ENCODE results near the gene ACACA. TPM values are rescaled to one million over a fixed set of nuclear protein-coding genes. Genes with fewer than 3 reads are reported as not detected.

The ACACA gene
- total and polyA plus RNA-seq, 2 donors (not counting 3 experiments of a cell fraction or from before 2014, with no cell fraction given), result 55.3 to 124 TPM

GRCh38 chr17:37312137-37312923 is 94.3 kb downstream of the ACACA start:
- Histone ChIP-seq H3K9ac (replicated peaks; ENCODE audit: extremely low read depth, insufficient read depth, low read length) (no peak overlapping the region), H3K79me2 (ENCODE audit: control insufficient read depth, insufficient read depth, low read length) (peaks cover 61% of the 10 kb centered on the region), H3K9me1 (replicated peaks; ENCODE audit: control insufficient read depth, extremely low read depth, insufficient read depth, low read length) (no peaks in the 10 kb centered on the region), H4K20me1 (replicated peaks; ENCODE audit: control insufficient read depth, extremely low read depth, insufficient read depth, low read length) (peaks cover 2% of the 10 kb centered on the region), H3K27ac (ENCODE audit: insufficient read depth, low read depth, low read length) (no peak overlapping the region), H3K27me3 (ENCODE audit: control insufficient read depth in 2 of 2, insufficient read depth in 2 of 2, low read length in 2 of 2) (no peaks in the 10 kb centered on the region), H2AFZ (ENCODE audit: low read depth, low read length) (no peak overlapping the region), H3K36me3 (ENCODE audit: control insufficient read depth in 2 of 2, extremely low read depth in 1 of 2, insufficient read depth in 2 of 2, low read length in 2 of 2) (no peaks in the 10 kb centered on the region), H3K9me3 (replicated peaks; ENCODE audit: control insufficient read depth, insufficient read depth, low read length) (no peaks in the 10 kb centered on the region), H3K4me2 (ENCODE audit: insufficient read depth, low read length) (no peak overlapping the region), H3K4me3 (replicated peaks in 1 of 3; ENCODE audit: insufficient read depth in 1 of 3, low read depth in 1 of 3, low read length in 3 of 3) (no peak overlapping the region), H3K4me1 (ENCODE audit: control insufficient read depth, extremely low read depth, insufficient read depth, low read length) (peaks cover 2% of the 10 kb centered on the region)
- no TSS peak for BruUV-seq (replicated peaks)
- POLR2A ChIA-PET, result no interaction called here
- dilution Hi-C loops (cut with MboI; ENCODE audit: extremely low pct_ligation_motif_present, low sequenced_read_pairs), result no loop called here
- DNase-seq (ENCODE audit: low read depth, low spot score) (no peak), FAIRE-seq (no peak)
- intact Hi-C loops (cut with micrococcal nuclease), result no loop called here
- no peak for TF ChIP-seq MYC (IDR thresholded peaks at IDR 0.05; ENCODE audit: low read depth, low read length)
- no peak for TF ChIP-seq MAX (IDR thresholded peaks at IDR 0.05; ENCODE audit: insufficient read depth, insufficient read length)
- TF ChIP-seq EZH2 (IDR thresholded peaks at IDR 0.05; ENCODE audit: borderline replicate concordance, low read depth, low read length, severe bottlenecking), result no peak
- no peak for TF ChIP-seq GATA2 (IDR thresholded peaks at IDR 0.05; ENCODE audit: insufficient read depth, insufficient read length, low read depth, low read length)
- TF ChIP-seq JUN (IDR thresholded peaks at IDR 0.05; ENCODE audit: borderline replicate concordance, insufficient read depth, insufficient read length, low read depth), result no peak
- no peak for TF ChIP-seq POLR2A (IDR thresholded peaks at IDR 0.05; ENCODE audit: low read depth, low read length)
- TF ChIP-seq FOS (IDR thresholded peaks at IDR 0.05; ENCODE audit: borderline replicate concordance, insufficient read depth, low read length), result no peak
- TF ChIP-seq POLR2AphosphoS5 (IDR thresholded peaks at IDR 0.05; ENCODE audit: insufficient read depth, low read depth, low read length), result no peak
- TF ChIP-seq CTCF (IDR thresholded peaks at IDR 0.05; ENCODE audit: extremely low read depth in 1 of 2, insufficient read depth in 1 of 2, low read depth in 1 of 2, low read length in 2 of 2), result no peak
- CTCF ChIA-PET, result interaction anchor here (1.2 to 1.3 kb wide), 2 partner anchors 13 to 61 kb away, joined by 3 to 6 read pairs; no protein-coding TSS in a partner anchor

Measured in endothelial cell of umbilical vein (primary cell).